Activated naive CD8-positive, alpha-beta T cell (primary cell): Measurements from ENCODE around the gene ENHO.

ENCODE experiments used
- H3K27ac Mint-ChIP-seq: one replicate; pipeline ENCODE4 v1.8.0; 2021; ENCODE audit warnings: mixed read lengths
- H3K27me3 Mint-ChIP-seq: one replicate; pipeline ENCODE4 v1.8.0; 2021; ENCODE audit warnings: mixed read lengths
- H3K36me3 Mint-ChIP-seq: one replicate; pipeline ENCODE4 v1.8.0; 2021; ENCODE audit warnings: mixed read lengths
- H3K4me1 Mint-ChIP-seq: one replicate; pipeline ENCODE4 v1.8.0; 2021; ENCODE audit warnings: low read depth, mixed read lengths
- H3K4me3 Mint-ChIP-seq: one replicate; pipeline ENCODE4 v1.8.0; 2021; ENCODE audit warnings: mild to moderate bottlenecking, mixed read lengths
- H3K9me3 Mint-ChIP-seq: one replicate; pipeline ENCODE4 v1.8.0; 2021; ENCODE audit warnings: low read depth, mixed read lengths

ENHO gene

DNA sequence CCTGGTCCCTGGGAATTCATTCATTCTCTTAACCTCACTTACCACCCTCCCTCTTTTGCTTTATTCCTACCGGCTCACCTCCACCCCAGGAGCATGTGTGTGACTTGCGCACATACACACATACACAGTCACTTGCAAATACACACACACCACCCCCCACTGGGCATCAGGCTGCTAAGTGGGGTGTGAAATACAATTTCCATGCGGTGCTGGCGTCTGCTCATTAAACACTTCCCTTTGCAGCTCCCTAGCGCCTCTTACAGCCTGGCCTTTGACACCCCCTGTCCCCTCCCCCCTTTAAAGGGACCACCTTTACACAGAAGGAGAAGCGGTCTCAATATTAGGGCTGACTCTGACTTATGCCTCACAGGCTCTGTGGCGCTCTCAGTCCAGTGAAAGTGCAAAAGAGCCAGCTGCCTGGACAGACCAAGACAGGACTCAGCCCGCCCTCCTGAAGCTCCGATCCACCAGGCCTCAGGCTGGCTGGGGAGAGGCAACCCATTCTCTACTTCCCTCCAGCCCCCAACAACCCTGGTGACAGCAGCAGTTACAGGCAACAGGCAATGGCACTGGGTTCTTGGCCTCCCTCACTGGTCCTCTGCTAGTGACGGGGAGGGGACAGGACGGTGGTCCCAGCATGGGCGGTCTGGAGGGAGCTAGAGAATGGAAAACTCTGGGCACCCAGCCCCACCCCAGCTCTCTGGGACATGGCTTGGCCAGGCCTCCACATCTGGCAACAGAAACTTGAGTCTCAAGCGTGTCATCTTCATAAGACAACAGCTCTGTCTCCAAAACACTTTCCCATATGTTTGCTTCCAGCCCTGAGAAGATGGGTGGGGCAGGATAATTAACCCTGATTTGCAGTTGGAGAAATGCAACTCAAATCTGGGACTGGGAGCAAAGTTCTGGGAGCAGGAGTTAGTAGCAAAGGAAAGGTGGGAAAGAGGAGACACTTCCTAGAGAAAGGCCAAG is 12.0 kb downstream of the ENHO start:
- Mint-ChIP-seq H3K27ac (no peak overlapping the region), H3K4me3 (no peak overlapping the region), H3K36me3 (no peaks in the 10 kb centered on the region), H3K27me3 (no peaks in the 10 kb centered on the region), H3K9me3 (no peaks in the 10 kb centered on the region), H3K4me1 (no peaks in the 10 kb centered on the region)

DNA sequence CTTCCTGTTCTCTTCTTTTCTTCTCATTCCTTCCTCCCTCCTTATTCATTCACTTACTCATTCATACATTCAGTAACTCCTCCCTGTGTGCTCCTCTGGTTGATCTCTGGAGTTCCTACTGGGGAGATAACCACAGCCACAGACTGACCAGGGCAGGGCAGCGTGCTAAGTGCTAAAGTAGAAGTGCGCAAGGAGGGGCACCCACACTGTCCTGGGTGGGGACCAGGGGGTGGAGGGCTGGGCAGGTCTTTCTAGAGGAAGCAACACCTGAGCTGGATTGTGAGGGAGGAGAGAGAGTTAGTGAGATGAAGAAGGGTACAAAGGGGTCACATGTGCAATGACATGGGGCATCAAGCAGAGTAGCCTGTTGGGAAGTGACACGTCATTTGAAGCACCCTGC is 13.8 kb downstream of the ENHO start:
- Mint-ChIP-seq H3K9me3 (no peaks in the 10 kb centered on the region), H3K27ac (no peak overlapping the region), H3K27me3 (peaks cover 2% of the 10 kb centered on the region), H3K36me3 (no peaks in the 10 kb centered on the region), H3K4me3 (no peak overlapping the region), H3K4me1 (no peaks in the 10 kb centered on the region)

- Mint-ChIP-seq H3K9me3 (no peaks in the 10 kb centered on the region), H3K27me3 (peaks cover 4% of the 10 kb centered on the region), H3K4me1 (no peaks in the 10 kb centered on the region), H3K27ac (no peak overlapping the region), H3K4me3 (no peak overlapping the region), H3K36me3 (no peaks in the 10 kb centered on the region)
These were observed 14.3 kb downstream of the ENHO start for GRCh38 chr9:34508463-34508862.

DNA sequence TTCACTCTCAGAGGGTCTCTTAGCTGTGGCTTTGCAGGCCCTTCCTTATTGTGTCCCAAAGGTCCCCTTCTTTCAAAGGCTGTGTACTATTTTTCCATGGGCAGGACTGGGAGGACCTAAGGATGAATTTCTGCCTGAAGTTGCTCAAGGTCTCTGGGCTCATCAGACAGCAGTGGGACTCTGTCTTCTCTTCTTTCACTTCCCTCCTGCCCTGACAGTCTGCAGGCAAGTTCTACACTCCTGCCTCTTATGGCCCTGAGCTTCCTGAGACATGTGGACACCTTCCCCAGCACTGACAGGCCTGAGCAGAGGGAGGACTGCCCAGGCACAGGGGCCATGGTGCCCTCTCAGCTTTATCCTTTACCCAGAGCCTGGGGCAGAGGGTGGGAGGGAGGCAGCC is 14.8 kb downstream of the ENHO start:
- Mint-ChIP-seq H3K4me1 (no peaks in the 10 kb centered on the region), H3K27ac (no peak overlapping the region), H3K9me3 (no peaks in the 10 kb centered on the region), H3K36me3 (no peaks in the 10 kb centered on the region), H3K27me3 (peaks cover 4% of the 10 kb centered on the region), H3K4me3 (no peak overlapping the region)

DNA sequence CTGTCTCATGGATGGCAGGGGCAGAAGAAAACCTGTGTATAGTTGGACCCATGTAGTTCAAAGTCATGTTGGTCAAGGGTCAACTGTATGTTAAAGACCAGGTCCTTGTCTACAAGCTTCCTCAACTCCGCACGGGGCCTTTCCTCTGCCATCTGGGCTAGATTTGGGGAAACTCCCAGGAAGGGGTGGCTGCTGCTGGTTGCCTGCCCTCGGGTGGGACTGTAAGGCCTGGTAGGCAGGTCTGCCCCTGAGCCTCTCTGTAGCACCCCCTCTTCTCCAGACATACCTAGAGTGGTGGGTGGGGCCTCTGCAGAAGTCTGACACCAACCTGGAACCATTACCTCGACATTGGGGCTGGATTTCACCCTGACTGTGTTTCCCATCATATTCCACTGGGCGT is 15.2 kb downstream of the ENHO start:
- H3K4me3 Mint-ChIP-seq = no peak overlapping the region
- no peaks in the 10 kb centered on the region for H3K9me3 Mint-ChIP-seq
- H3K27me3 Mint-ChIP-seq = peaks cover 4% of the 10 kb centered on the region

GRCh38 chr9:34506623-34507022 is 16.2 kb downstream of the ENHO start:
- no peak overlapping the region for H3K4me3 Mint-ChIP-seq
- H3K9me3 Mint-ChIP-seq = no peaks in the 10 kb centered on the region
- no peak overlapping the region for H3K27ac Mint-ChIP-seq
- H3K27me3 Mint-ChIP-seq = peaks cover 4% of the 10 kb centered on the region
- no peaks in the 10 kb centered on the region for H3K4me1 Mint-ChIP-seq
- H3K36me3 Mint-ChIP-seq = no peaks in the 10 kb centered on the region

More for the DNA sequence above, 15.2 kb downstream of the ENHO start:
- H3K4me1 Mint-ChIP-seq = no peaks in the 10 kb centered on the region
- H3K36me3 Mint-ChIP-seq = no peaks in the 10 kb centered on the region
- H3K27ac Mint-ChIP-seq = no peak overlapping the region

DNA sequence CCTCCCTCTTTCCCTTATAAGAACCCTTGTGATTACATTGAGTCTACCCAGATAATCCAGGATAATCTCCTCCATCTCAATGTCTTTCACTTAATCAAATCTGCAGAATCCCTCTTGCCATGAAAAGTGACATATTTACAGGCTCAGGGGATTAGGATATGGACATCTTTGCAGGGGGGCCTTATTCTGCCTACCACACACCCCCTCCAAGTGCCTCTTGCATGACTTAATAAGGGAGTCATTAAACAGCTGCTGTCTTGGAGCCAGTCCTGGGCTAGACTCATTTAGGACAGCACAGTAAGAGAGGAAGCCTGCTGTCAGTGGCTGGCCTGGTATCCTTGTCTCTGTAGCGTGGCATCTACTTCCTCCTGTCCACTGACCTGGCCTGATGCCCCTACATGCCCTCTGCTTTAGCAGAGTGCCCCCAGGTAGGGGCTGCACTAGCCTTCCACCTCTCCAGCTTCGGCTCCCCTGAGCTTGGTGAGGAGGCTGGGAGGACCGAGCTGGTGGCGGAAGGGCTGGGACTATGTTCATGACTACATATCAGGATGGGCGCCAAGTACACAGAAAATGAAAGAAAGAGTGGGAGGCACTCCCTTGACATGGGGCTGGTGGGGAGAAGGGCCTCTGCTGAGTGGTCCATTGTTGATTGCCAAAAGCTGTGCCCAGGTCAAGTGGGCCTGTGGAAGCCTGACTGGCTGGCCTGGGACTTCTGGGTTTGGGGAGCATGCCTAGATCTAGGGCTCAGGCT is 17.2 kb downstream of the ENHO start:
- Mint-ChIP-seq H3K36me3 (no peaks in the 10 kb centered on the region), H3K4me3 (no peak overlapping the region), H3K4me1 (no peaks in the 10 kb centered on the region), H3K27me3 (peaks cover 4% of the 10 kb centered on the region), H3K9me3 (no peaks in the 10 kb centered on the region), H3K27ac (no peak overlapping the region)

DNA sequence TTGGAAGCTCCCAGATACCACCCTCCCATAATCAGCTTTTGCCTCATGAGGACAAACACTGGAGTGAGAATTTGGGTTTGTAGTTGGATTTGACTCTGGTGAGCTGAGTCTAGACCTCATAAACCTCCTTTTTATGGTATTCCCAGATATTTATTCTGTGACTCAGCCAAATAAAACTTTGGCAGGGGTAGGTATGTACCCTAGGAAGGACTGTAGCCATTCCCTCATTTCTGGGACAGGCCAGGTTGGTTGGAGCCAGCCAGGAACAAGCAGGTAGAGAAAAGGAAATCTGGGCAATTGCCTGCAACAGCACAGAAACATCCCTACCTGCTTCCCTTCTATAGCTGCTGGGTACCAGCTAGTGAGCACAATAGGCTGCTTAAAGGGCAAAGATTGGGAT is 19.4 kb downstream of the ENHO start:
- Mint-ChIP-seq H3K27me3 (peaks cover 4% of the 10 kb centered on the region), H3K4me3 (no peak overlapping the region), H3K9me3 (no peaks in the 10 kb centered on the region), H3K27ac (no peak overlapping the region), H3K36me3 (no peaks in the 10 kb centered on the region), H3K4me1 (peaks cover 1% of the 10 kb centered on the region)

DNA sequence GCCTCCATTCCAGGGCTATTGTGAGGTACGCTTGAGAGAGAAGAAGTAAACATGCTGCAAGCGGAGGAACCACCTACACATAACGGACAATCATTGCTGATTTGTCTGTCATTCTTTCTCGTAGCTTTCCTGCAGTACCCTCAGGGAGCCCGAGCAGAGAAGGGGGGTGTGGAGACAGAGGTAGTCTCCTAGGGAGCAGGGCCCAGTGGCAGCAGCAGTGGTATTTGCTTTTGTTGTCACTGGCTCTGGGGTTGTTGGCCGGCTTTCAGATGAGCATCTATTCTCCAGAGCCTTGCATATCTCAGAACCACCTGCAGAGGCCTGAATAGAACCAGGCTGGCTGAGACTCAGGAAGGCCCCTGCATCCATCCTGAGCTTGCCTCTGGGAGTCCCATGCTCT is 19.9 kb downstream of the ENHO start:
- Mint-ChIP-seq H3K27ac (no peak overlapping the region), H3K4me3 (no peak overlapping the region), H3K36me3 (no peaks in the 10 kb centered on the region), H3K9me3 (no peaks in the 10 kb centered on the region), H3K27me3 (peaks cover 4% of the 10 kb centered on the region), H3K4me1 (peaks cover 1% of the 10 kb centered on the region)

DNA sequence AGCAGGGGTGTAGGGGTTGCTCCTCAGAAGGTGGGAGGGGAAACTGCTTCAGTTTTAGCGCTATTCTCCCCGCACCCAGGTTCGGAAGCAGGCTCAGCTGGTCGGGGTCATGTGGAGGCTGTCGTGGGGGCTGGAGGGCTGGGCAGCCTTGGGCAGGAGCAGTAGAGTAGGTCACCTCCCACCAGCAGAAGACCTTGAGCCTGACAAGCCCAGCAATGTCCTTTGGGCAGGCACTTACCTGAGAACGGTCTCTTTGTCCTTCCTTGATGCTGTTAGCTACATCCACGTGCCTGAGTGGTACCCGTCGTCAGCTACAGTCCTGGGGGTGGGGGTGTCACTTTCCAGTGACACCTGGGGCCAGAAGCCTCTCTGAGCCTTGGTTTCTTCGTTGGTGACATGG is 20.3 kb downstream of the ENHO start:
- Mint-ChIP-seq H3K27ac (no peak overlapping the region), H3K4me3 (no peak overlapping the region), H3K36me3 (no peaks in the 10 kb centered on the region), H3K27me3 (peaks cover 4% of the 10 kb centered on the region), H3K4me1 (peaks cover 1% of the 10 kb centered on the region), H3K9me3 (no peaks in the 10 kb centered on the region)

DNA sequence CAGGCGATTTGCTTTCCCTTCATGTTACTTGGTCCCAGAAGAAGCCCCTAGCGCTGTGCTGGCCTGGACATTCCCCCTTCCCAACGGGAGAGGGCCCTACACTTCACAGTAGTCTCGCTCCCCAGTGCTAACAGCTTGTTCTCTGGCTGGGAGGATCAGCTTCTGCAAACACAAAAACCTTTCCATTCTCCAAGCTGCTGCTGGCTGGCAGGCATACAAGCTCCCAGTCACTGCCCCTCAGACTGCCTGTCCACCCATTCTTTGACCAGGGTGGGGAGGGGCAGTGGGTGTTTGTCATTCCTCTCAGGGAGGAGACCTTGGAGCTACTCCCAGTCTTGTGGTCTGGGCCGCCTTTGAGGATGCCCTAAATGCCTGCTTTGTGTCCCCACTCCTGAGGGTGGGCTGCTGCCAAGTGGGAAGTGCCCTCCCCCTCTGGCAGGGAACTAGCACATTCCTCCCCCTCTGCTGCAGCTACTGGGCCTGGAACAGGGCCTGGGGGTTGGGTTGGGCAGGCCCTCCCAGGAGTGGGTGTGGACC is 20.8 kb downstream of the ENHO start:
- Mint-ChIP-seq H3K27me3 (peaks cover 4% of the 10 kb centered on the region), H3K4me1 (peaks cover 1% of the 10 kb centered on the region), H3K9me3 (no peaks in the 10 kb centered on the region), H3K4me3 (no peak overlapping the region), H3K36me3 (no peaks in the 10 kb centered on the region), H3K27ac (no peak overlapping the region)

GRCh38 chr9:34501372-34501771 is 21.4 kb downstream of the ENHO start:
- Mint-ChIP-seq H3K27ac (no peak overlapping the region), H3K27me3 (peaks cover 4% of the 10 kb centered on the region), H3K4me3 (no peak overlapping the region), H3K9me3 (no peaks in the 10 kb centered on the region), H3K4me1 (peaks cover 1% of the 10 kb centered on the region), H3K36me3 (no peaks in the 10 kb centered on the region)

DNA sequence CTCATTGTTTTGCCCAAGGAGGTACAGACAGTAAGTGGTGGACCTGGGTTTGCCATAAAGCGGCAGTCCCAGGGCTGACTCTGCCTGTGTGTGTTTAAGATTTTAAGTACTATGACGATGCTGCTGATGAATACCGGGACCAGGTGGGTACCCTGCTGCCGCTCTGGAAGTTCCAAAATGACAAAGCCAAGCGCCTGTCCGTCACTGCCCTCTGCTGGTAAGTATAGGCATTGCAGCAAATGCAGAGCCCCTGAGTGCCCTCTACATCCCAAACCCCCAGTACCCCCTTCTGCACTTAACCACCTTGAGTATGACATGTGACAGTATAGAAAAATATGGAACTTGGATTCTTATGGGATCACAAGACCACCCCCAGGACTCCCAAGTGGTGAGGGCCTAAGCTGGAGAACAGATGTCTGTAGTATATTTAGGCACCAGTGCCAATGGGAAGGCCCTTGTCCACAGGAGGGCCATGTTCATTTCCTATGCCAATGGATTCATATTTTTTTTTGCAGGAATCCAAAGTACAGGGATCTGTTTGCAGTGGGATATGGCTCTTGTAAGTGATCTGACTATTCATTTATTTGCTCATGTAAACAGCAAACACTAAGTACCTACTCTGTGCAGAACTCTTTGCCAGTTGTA is 22.0 kb downstream of the ENHO start:
- H3K4me3 Mint-ChIP-seq = no peak overlapping the region
- peaks cover 4% of the 10 kb centered on the region for H3K27me3 Mint-ChIP-seq
- H3K36me3 Mint-ChIP-seq = no peaks in the 10 kb centered on the region
- H3K9me3 Mint-ChIP-seq = no peaks in the 10 kb centered on the region
- H3K4me1 Mint-ChIP-seq = peaks cover 1% of the 10 kb centered on the region
- no peak overlapping the region for H3K27ac Mint-ChIP-seq

DNA sequence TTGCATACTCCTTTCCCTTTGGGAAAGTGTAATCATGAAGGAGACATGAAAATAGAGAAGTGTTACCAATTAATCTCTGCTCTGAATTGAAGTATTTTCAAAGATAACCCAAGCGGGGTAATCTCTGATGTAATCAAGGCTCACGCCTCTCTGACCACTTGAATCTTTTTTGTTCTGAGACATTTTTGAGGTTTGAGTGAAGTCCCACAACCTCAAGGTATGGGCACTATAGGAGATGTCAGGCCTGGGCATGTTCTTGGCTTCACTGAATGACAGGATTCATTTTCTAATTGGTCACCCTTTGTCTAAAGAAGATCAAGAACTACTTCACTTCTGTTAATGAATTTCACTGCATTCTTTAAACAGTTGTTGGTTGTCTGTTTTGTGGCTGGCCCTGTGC is 23.7 kb downstream of the ENHO start:
- Mint-ChIP-seq H3K36me3 (no peaks in the 10 kb centered on the region), H3K4me1 (peaks cover 1% of the 10 kb centered on the region), H3K27me3 (peaks cover 2% of the 10 kb centered on the region), H3K27ac (no peak overlapping the region), H3K9me3 (no peaks in the 10 kb centered on the region), H3K4me3 (no peak overlapping the region)

GRCh38 chr9:34498553-34498952 is 24.2 kb downstream of the ENHO start:
- H3K36me3 Mint-ChIP-seq = no peaks in the 10 kb centered on the region
- H3K4me3 Mint-ChIP-seq = no peak overlapping the region
- H3K27me3 Mint-ChIP-seq = peaks cover 2% of the 10 kb centered on the region
- H3K27ac Mint-ChIP-seq = no peak overlapping the region
- H3K4me1 Mint-ChIP-seq = peaks cover 1% of the 10 kb centered on the region
- no peaks in the 10 kb centered on the region for H3K9me3 Mint-ChIP-seq
